Ecto neural progenitor cell (in vitro differentiated cells): ENCODE measurements around the gene NCLN.
"Not testable (repeated sequence)": the region's sequence is repeated elsewhere in the genome, so short reads cannot be mapped to it uniquely, and the experiment has no call there.

ENCODE experiments used
- DNase-seq: peaks from one replicate; pipeline ENCODE4 v3.0.0-alpha.2; 2018; ENCODE audit warnings: low spot score

Gene NCLN

DNA sequence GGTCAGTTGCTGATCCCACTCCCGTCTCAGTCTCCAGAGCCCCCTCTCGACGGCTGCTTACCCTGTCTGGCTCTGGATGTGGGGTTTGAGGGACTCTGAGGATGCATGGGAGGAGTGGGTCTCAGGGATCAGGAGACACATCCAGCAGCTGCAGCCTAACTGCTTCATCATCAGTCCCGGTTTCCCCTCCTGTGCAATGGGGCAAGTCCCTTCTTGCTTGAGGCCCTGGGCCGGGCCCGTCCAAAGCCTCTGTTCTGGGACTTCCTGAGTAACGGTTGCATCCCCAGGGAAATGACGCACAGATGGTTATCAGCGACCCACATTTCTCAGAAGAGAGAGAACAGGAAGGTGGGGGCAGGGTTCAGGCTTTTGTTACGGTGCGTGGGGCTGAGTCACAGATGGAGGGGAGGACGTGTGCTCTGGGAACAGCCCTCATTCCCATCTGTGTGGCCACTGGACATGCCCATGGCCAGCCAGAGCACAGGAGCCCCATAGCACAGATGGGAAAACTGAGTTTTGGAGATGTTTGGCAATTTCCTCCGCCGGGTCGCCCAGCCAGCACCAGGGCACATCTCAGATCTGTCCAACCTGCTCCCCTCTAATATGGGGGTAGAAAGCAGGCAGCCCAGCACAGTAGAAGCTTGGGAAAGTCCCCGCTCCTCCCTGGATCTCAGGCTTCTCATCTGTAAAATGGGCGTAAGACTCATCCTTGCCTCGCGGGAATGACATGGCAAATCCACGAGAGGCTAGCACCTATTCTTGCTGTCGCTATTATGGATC, 30.6 kb upstream of the NCLN start:
- no peak for DNase-seq

- no peak for DNase-seq
These were observed 28.5 kb upstream of the NCLN start for GRCh38 chr19:3157096-3157845.

DNA sequence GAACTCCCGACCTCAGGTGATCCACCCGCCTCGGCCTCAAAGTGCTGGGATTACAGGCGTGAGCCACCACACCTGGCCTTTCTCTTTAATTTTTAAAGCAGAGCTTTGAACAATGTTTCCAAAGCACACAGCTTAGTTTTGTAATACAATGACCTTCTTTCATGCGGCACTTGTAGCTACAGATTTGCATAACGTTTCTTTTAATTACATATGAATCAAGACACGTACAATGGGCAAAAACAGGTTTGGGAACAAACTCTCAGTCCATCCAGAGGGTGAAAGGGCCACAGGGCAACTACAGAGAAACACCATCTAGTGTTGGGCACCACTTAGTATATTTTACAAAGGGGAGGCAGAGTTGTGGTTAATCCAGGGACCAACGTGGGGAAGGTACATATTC, 26.2 kb upstream of the NCLN start:
- no peak for DNase-seq

DNA sequence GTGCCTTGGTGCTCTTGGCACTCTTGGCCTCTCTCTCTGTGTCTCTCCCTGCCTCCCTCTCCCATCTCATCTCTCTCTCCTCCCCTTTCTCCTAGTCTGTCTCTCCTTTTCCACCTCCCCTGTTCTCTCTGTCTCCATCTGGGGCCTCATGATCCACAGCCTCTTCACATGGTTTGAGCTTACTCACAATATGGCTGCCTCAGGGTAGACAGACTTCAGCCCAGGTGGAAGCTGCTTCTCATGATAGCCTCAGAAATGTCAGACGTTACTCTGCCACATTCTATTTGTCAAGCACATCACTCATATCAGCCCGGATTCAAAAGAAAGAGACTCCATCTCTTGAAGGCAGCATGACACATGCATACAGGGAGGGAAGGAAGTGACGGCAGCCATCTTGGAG, 25.5 kb upstream of the NCLN start:
- no peak for DNase-seq

DNA sequence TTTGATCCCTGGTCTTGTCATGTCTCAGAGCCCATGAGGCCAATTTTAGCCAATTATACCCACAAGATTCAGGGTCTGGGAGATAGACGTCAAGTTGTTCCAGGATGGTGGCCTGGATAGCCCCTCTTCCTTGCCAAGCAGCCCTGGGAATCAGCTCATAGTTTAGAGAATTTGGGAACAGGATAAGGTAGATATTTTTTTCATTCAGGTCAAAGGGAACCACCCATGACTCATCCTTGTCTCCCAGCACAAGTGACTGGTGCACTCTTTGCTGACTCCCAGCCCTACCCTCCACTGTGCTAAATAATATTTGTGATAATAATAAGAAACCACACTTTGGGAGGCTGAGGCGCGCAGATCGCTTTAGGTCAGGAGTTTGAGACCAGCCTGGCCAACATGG, 24.3 kb upstream of the NCLN start:
- no peak for DNase-seq

GRCh38 chr19:3162418-3163229, 23.1 kb upstream of the NCLN start:
- no peak for DNase-seq

DNA sequence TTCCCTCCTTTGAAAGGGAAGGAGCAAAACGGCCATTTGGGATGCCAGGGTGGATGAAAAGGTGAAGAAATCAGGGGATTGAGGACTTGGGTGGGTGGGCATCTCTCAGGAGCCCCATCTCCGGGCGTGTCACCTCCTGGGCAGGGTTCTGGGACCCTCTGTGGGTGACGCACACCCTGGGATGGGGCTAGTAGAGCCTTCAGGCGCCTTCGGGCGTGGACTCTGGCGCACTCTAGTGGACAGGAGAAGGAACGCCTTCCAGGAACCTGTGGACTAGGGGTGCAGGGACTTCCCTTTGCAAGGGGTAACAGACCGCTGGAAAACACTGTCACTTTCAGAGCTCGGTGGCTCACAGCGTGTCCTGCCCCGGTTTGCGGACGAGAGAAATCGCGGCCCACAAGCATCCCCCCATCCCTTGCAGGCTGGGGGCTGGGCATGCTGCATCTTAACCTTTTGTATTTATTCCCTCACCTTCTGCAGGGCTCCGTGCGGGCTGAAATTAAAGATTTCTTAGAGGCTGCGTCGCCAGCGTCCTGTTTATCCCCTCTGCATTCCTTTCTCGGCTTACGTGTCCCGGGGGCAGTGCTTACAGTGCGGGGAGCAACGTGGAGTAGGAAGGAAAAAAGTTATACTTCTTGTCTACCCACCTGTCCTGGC, 22.4 kb upstream of the NCLN start:
- DNase-seq = peak; percentile 81

DNA sequence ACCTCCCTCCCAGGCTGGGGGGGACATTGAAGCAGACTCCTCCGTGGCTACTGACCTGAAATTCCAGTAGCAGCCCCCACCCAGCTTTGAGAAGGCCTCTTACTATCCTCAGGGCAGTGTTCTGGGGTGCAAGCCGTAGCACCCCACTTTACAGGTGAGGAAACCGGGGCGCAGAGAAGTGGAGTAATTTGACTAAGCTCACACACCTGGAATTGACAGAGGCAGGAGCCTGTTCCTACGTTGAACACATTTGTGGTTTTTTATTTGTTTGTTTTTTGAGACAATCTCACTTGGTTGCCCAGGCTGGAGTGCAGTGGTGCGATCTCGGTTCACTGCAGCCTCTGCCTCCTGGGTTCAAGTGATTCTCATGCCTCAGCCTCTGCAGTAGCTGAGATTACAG, 21.8 kb upstream of the NCLN start:
- no peak for DNase-seq

GRCh38 chr19:3167533-3168272, 18.0 kb upstream of the NCLN start:
- DNase-seq = peak; percentile 44

GRCh38 chr19:3171894-3172672, 13.6 kb upstream of the NCLN start:
- no peak for DNase-seq

- DNase-seq = not testable (repeated sequence)
These were observed 13.1 kb upstream of the NCLN start for GRCh38 chr19:3172673-3173000.

GRCh38 chr19:3175781-3176714, 9.7 kb upstream of the NCLN start:
- DNase-seq = no peak

GRCh38 chr19:3176715-3177501, 8.8 kb upstream of the NCLN start:
- DNase-seq = peak; percentile 45

DNA sequence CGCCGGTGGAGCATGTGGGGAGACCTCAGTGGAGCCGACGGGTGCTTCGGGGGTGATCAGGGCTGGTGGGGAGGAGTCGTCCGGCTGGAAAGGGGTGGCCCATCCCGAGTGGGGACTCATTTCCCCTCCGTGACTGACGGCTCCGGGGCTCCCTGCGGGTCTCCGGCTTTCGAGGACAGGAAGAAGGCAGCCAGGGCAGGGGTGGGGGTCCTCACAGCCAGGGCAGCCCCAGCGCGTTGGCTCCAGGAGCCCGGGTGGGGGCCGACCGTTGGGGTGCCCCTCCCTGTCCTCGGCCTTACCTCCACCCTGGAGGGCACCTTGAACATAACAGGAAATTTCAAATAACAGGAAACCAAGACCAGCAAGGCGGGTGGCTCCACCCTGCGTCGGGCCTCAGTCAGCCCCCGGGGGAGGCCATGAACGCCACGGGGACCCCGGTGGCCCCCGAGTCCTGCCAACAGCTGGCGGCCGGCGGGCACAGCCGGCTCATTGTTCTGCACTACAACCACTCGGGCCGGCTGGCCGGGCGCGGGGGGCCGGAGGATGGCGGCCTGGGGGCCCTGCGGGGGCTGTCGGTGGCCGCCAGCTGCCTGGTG, 7.3 kb upstream of the NCLN start, which contains the start of gene S1PR4:
Gene S1PR4 (plus strand): TSS at position 393 of the 596 bp plus-strand sequence. CDS start 24 bp downstream, at position 417.
- no peak for DNase-seq

DNA sequence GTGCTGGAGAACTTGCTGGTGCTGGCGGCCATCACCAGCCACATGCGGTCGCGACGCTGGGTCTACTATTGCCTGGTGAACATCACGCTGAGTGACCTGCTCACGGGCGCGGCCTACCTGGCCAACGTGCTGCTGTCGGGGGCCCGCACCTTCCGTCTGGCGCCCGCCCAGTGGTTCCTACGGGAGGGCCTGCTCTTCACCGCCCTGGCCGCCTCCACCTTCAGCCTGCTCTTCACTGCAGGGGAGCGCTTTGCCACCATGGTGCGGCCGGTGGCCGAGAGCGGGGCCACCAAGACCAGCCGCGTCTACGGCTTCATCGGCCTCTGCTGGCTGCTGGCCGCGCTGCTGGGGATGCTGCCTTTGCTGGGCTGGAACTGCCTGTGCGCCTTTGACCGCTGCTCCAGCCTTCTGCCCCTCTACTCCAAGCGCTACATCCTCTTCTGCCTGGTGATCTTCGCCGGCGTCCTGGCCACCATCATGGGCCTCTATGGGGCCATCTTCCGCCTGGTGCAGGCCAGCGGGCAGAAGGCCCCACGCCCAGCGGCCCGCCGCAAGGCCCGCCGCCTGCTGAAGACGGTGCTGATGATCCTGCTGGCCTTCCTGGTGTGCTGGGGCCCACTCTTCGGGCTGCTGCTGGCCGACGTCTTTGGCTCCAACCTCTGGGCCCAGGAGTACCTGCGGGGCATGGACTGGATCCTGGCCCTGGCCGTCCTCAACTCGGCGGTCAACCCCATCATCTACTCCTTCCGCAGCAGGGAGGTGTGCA, 6.6 kb upstream of the NCLN start:
- DNase-seq = no peak

- no peak for DNase-seq
These were observed 5.9 kb upstream of the NCLN start for GRCh38 chr19:3179739-3180293.
